ENCODE measurements around the gene NDC80.

Gene NDC80

GRCh38 chr18:2559249-2559648, 12.1 kb upstream of the NDC80 start:
- DNase-seq, result no peak

GRCh38 chr18:2564373-2564772, 7.0 kb upstream of the NDC80 start:
- DNase-seq, result no peak

GRCh38 chr18:2568129-2568528, 3.2 kb upstream of the NDC80 start:
- no peak for DNase-seq

GRCh38 chr18:2568605-2569004, 2.8 kb upstream of the NDC80 start:
- DNase-seq, result no peak

- no peak for DNase-seq
Measured at GRCh38 chr18:2569338-2570207, 1.8 kb upstream of the NDC80 start.

- peak; percentile 5 for DNase-seq
Measured at GRCh38 chr18:2570772-2571199, 571 bp upstream of the NDC80 start.

- no peak for DNase-seq
Measured at GRCh38 chr18:2572171-2572569, 813 bp downstream of the NDC80 start.

- DNase-seq, result no peak
Measured at GRCh38 chr18:2572892-2573291, 1.5 kb downstream of the NDC80 start.

GRCh38 chr18:2573408-2573807, 2.1 kb downstream of the NDC80 start:
- no peak for DNase-seq

GRCh38 chr18:2587788-2588187, 16.4 kb downstream of the NDC80 start:
- DNase-seq, result no peak

- no peak for DNase-seq
Measured at GRCh38 chr18:2588666-2589344, 17.4 kb downstream of the NDC80 start.

- no peak for DNase-seq
Measured at GRCh38 chr18:2589345-2590068, 18.1 kb downstream of the NDC80 start.

GRCh38 chr18:2590303-2590702, 18.9 kb downstream of the NDC80 start:
- DNase-seq, result no peak

- no peak for DNase-seq
Measured at GRCh38 chr18:2597639-2598038, 26.3 kb downstream of the NDC80 start.

GRCh38 chr18:2602844-2603243, 31.5 kb downstream of the NDC80 start:
- DNase-seq, result no peak

GRCh38 chr18:2606335-2606734, 35.0 kb downstream of the NDC80 start:
- DNase-seq, result no peak

- no peak for DNase-seq
Measured at GRCh38 chr18:2609604-2610003, 38.2 kb downstream of the NDC80 start.

- DNase-seq, result no peak
Measured at GRCh38 chr18:2610549-2610948, 39.2 kb downstream of the NDC80 start.

GRCh38 chr18:2612996-2613395, 41.6 kb downstream of the NDC80 start:
- no peak for DNase-seq

- DNase-seq, result no peak
Measured at GRCh38 chr18:2617401-2617998, 46.1 kb downstream of the NDC80 start.

- no peak for DNase-seq
Measured at GRCh38 chr18:2618009-2618408, 46.7 kb downstream of the NDC80 start.

- DNase-seq, result no peak
Measured at GRCh38 chr18:2625217-2625616, 53.9 kb downstream of the NDC80 start.

- DNase-seq, result no peak
Measured at GRCh38 chr18:2627821-2628276, 56.5 kb downstream of the NDC80 start.
